Measurements from ENCODE around the gene RNF214. TPM values are rescaled to one million over a fixed set of nuclear protein-coding genes. Genes with fewer than 3 reads are reported as not detected.
A peak's percentile ranks its signal among the peaks of the same experiment; 100 is the strongest.

The RNF214 gene
- total RNA-seq, 3 donors from 2014 or later = 12.3 to 13.3 (median 12.5) TPM

GRCh38 chr11:117230286-117230961 is 2.0 kb upstream of the RNF214 start:
- no peaks in the 10 kb centered on the region for H3K36me3 ChIP-seq
- intact Hi-C loops (cut with DNase I; ENCODE audit: low total_unique reads) = no loop called here
- TF ChIP-seq CTCF (IDR thresholded peaks at IDR 0.05) (no peak), POLR2AphosphoS5 (IDR thresholded peaks at IDR 0.05) (no peak)
- peak overlapping the region in 1 of 2 donors; percentile 96 for H3K27ac ChIP-seq
- DNase-seq (ENCODE audit: low spot score in 2 of 2) = no peak
- no peaks in the 10 kb centered on the region for H3K9me3 ChIP-seq
- H3K4me1 ChIP-seq = peaks cover 2 to 4% of the 10 kb centered on the region in 2 donors
- no peaks in the 10 kb centered on the region for H3K27me3 ChIP-seq
- H3K4me3 ChIP-seq = peak overlapping the region in 1 of 3 donors; percentile 79

GRCh38 chr11:117230999-117231841 is 1.3 kb upstream of the RNF214 start:
- Histone ChIP-seq H3K4me3 (peak overlapping the region; percentile 76 to 93 (median 79)), H3K9me3 (no peaks in the 10 kb centered on the region), H3K4me1 (peaks cover 2 to 4% of the 10 kb centered on the region in 2 donors), H3K27me3 (no peaks in the 10 kb centered on the region), H3K36me3 (no peaks in the 10 kb centered on the region), H3K27ac (peak overlapping the region; percentile 92 to 96)
- TF ChIP-seq POLR2AphosphoS5 (IDR thresholded peaks at IDR 0.05) (no peak), CTCF (IDR thresholded peaks at IDR 0.05) (no peak), POLR2A (IDR thresholded peaks at IDR 0.05) (no peak)
- DNase-seq (ENCODE audit: low spot score in 2 of 2) = no peak
- intact Hi-C loops (cut with DNase I; ENCODE audit: low total_unique reads) = no loop called here

GRCh38 chr11:117231842-117232091 is 704 bp upstream of the RNF214 start, which contains the start of gene PCSK7:
Gene PCSK7, minus strand, starts transcription at chr11:117232073. Its CDS starts 2,229 bp downstream, at chr11:117229844.
- intact Hi-C loops (cut with DNase I; ENCODE audit: low total_unique reads) = no loop called here

GRCh38 chr11:117232911-117233409 is 489 bp downstream of the RNF214 start:
- peaks cover 2 to 4% of the 10 kb centered on the region in 2 donors for H3K4me1 ChIP-seq
- H3K27ac ChIP-seq = peak overlapping the region; percentile 92 to 96
- TF ChIP-seq POLR2AphosphoS5 (IDR thresholded peaks at IDR 0.05) = no peak
- TF ChIP-seq POLR2A (IDR thresholded peaks at IDR 0.05) = no peak
- no peak for TF ChIP-seq CTCF (IDR thresholded peaks at IDR 0.05)
- no peaks in the 10 kb centered on the region for H3K36me3 ChIP-seq
- H3K9me3 ChIP-seq = no peaks in the 10 kb centered on the region
- peak overlapping the region; percentile 76 to 93 (median 79) for H3K4me3 ChIP-seq
- intact Hi-C loops (cut with DNase I; ENCODE audit: low total_unique reads) = no loop called here
- H3K27me3 ChIP-seq = no peaks in the 10 kb centered on the region
- DNase-seq (ENCODE audit: low spot score in 2 of 2) = no peak

More at GRCh38 chr11:117231842-117232091, 704 bp upstream of the RNF214 start, which contains the start of gene PCSK7:
- peak in 1 of 2 donors; percentile 66 for DNase-seq (ENCODE audit: low spot score in 2 of 2)
- Histone ChIP-seq H3K27me3 (no peaks in the 10 kb centered on the region), H3K4me3 (peak within 1 kb of the TSS; percentile 76 to 93 (median 79)), H3K4me1 (peaks cover 2 to 4% of the 10 kb centered on the region in 2 donors), H3K27ac (peak within 1 kb of the TSS; percentile 92 to 96), H3K9me3 (no peaks in the 10 kb centered on the region), H3K36me3 (no peaks in the 10 kb centered on the region)
- TF ChIP-seq POLR2A (IDR thresholded peaks at IDR 0.05) (no peak), POLR2AphosphoS5 (IDR thresholded peaks at IDR 0.05) (no peak), CTCF (IDR thresholded peaks at IDR 0.05) (no peak)

GRCh38 chr11:117238221-117238620 is 5.8 kb downstream of the RNF214 start:
- TF ChIP-seq POLR2A (IDR thresholded peaks at IDR 0.05) = no peak
- no peak for TF ChIP-seq CTCF (IDR thresholded peaks at IDR 0.05)
- TF ChIP-seq POLR2AphosphoS5 (IDR thresholded peaks at IDR 0.05) = no peak
- DNase-seq (ENCODE audit: low spot score in 2 of 2) = no peak
- H3K27me3 ChIP-seq = no peaks in the 10 kb centered on the region
- no peak overlapping the region for H3K4me3 ChIP-seq
- H3K27ac ChIP-seq = no peak overlapping the region
- no peaks in the 10 kb centered on the region for H3K36me3 ChIP-seq
- peaks cover 0 to 4% of the 10 kb centered on the region in 2 donors for H3K4me1 ChIP-seq
- intact Hi-C loops (cut with DNase I; ENCODE audit: low total_unique reads) = no loop called here
- no peaks in the 10 kb centered on the region for H3K9me3 ChIP-seq
